IMR-90 (cell line): ENCODE data around the gene ENOX1. TPM values are rescaled to one million over a fixed set of nuclear protein-coding genes. Genes with fewer than 3 reads are reported as not detected.
A peak's percentile ranks its signal among the peaks of the same experiment; 100 is the strongest.

Experiments
- ATAC-seq: fragments of 200-7000 bp; cut with Tn5 transposase; 2 replicates; pipeline ENCODE4 v1.9.1; 2020; ENCODE audit warnings: low read depth, mild to moderate bottlenecking, moderate library complexity
- BruUV-seq: library from RNA; stranded (reverse); fragments of 400-500 nt; replicated peaks from 2 replicates; lab custom pipeline; 2021; lab: Mats Ljungman, UMichigan
- CTCF ChIA-PET: fragments of 300-600 bp; formaldehyde crosslinking; extraction: SDS; loops from one replicate; lab custom pipeline; 2021; ENCODE audit warnings: antibody characterized with exemption; lab: Yijun Ruan, JAX
- POLR2A ChIA-PET: fragments of 300-600 bp; sonication (Branson Sonifier 250); formaldehyde crosslinking; loops from one replicate; lab custom pipeline; 2022; ENCODE audit warnings: antibody characterized with exemption; ENCODE audit not compliant: unreplicated experiment; lab: Charles Lee
- DNase-seq: peaks from one replicate; pipeline ENCODE4 v3.0.0; 2013
- H2AFZ ChIP-seq: replicated peaks from 2 replicates; pipeline ENCODE3; 2013; ENCODE audit warnings: low read length, mild to moderate bottlenecking; ENCODE audit not compliant: poor library complexity
- H2AK5ac ChIP-seq: 2 replicates; pipeline ENCODE4 v1.6.1; 2013; ENCODE audit warnings: low read depth, low read length, inconsistent platforms
- H2AK9ac ChIP-seq: replicated peaks from 2 replicates; pipeline ENCODE3; 2013; ENCODE audit warnings: mild to moderate bottlenecking, low read depth, low read length, moderate library complexity; ENCODE audit not compliant: poor library complexity
- H2BK120ac ChIP-seq: 2 replicates; pipeline ENCODE4 v1.6.1; 2013; ENCODE audit warnings: low read depth, low read length, inconsistent platforms
- H2BK15ac ChIP-seq: 3 replicates; pipeline ENCODE4 v1.6.1; 2013; ENCODE audit warnings: low read depth, low read length, inconsistent platforms
- H2BK20ac ChIP-seq: 2 replicates; pipeline ENCODE4 v1.6.1; 2013; ENCODE audit warnings: low read depth, mild to moderate bottlenecking, inconsistent platforms, low read length, moderate library complexity
- H2BK5ac ChIP-seq: 2 replicates; pipeline ENCODE4 v1.6.1; 2013; ENCODE audit warnings: mild to moderate bottlenecking, low read depth, low read length, inconsistent platforms; ENCODE audit not compliant: poor library complexity, severe bottlenecking
- H3K14ac ChIP-seq: replicated peaks from 2 replicates; pipeline ENCODE4 v1.6.1; 2013; ENCODE audit warnings: low read depth, low read length, inconsistent platforms
- H3K18ac ChIP-seq: 2 replicates; pipeline ENCODE4 v1.6.1; 2013; ENCODE audit warnings: low read depth, low read length, control low read depth
- H3K23ac ChIP-seq: 2 replicates; pipeline ENCODE4 v1.6.1; 2013; ENCODE audit warnings: low read depth, low read length, inconsistent platforms
- H3K27ac ChIP-seq: 2 replicates; pipeline ENCODE4 v1.5.1; 2013; ENCODE audit warnings: mild to moderate bottlenecking, control low read depth, low read length; ENCODE audit not compliant: insufficient read depth
- H3K27me3 ChIP-seq: 2 replicates; pipeline ENCODE4 v1.6.1; 2013; ENCODE audit warnings: low read length; ENCODE audit not compliant: control insufficient read depth, insufficient read depth
- H3K36me3 ChIP-seq: 2 replicates; pipeline ENCODE4 v1.6.1; 2013; ENCODE audit warnings: low read length, mixed read lengths; ENCODE audit not compliant: control insufficient read depth, insufficient read depth
- H3K4ac ChIP-seq: 2 replicates; pipeline ENCODE4 v1.6.1; 2013; ENCODE audit warnings: low read depth, low read length, inconsistent platforms
- H3K4me1 ChIP-seq: 2 replicates; pipeline ENCODE4 v1.6.1; 2013; ENCODE audit warnings: low read length, mixed read lengths; ENCODE audit not compliant: control insufficient read depth, insufficient read depth
- H3K4me2 ChIP-seq: 2 replicates; pipeline ENCODE4 v1.6.1; 2013; ENCODE audit warnings: low read depth, mild to moderate bottlenecking, control low read depth, low read length, moderate library complexity
- H3K4me3 ChIP-seq: 2 replicates; pipeline ENCODE4 v1.5.1; 2013; ENCODE audit warnings: low read depth, mild to moderate bottlenecking, control low read depth, low read length, moderate library complexity; ENCODE audit not compliant: insufficient read depth
- H3K56ac ChIP-seq: 2 replicates; pipeline ENCODE4 v1.6.1; 2013; ENCODE audit warnings: low read length, inconsistent platforms; ENCODE audit not compliant: insufficient read depth; ENCODE audit errors: extremely low read depth
- H3K79me1 ChIP-seq, 2 experiments: 2 replicates each; pipeline ENCODE4 v1.6.1; 2013; ENCODE audit warnings: low read length in 2 of 2, inconsistent platforms in 1 of 2, low read depth in 1 of 2
- H3K9ac ChIP-seq: 2 replicates; pipeline ENCODE4 v1.6.1; 2013; ENCODE audit warnings: low read depth, low read length, control low read depth
- H3K9me1 ChIP-seq: 2 replicates; pipeline ENCODE4 v1.6.1; 2013; ENCODE audit warnings: low read length, inconsistent platforms; ENCODE audit not compliant: insufficient read depth
- H3K9me3 ChIP-seq: 2 replicates; pipeline ENCODE4 v1.6.1; 2013; ENCODE audit warnings: low read length; ENCODE audit not compliant: control insufficient read depth, insufficient read depth
- H4K20me1 ChIP-seq: 2 replicates; pipeline ENCODE4 v1.6.1; 2013; ENCODE audit warnings: low read length, inconsistent platforms; ENCODE audit not compliant: insufficient read depth
- H4K5ac ChIP-seq: 2 replicates; pipeline ENCODE4 v1.6.1; 2013; ENCODE audit warnings: mild to moderate bottlenecking, low read depth, low read length, control low read depth
- H4K8ac ChIP-seq, 2 experiments: 2 replicates each; pipeline ENCODE4 v1.6.1; 2013; ENCODE audit warnings: low read depth in 2 of 2, low read length in 2 of 2, control low read depth in 1 of 2, inconsistent platforms in 1 of 2
- H4K91ac ChIP-seq: 2 replicates; pipeline ENCODE4 v1.6.1; 2013; ENCODE audit warnings: low read depth, low read length, inconsistent platforms; ENCODE audit not compliant: insufficient read depth
- BHLHE40 ChIP-seq: fragments of 150-350 bp; IDR thresholded peaks from 2 replicates; pipeline ENCODE4 v1.6.1; 2016; ENCODE audit warnings: mild to moderate bottlenecking, low read depth, low read length
- CEBPB ChIP-seq: IDR thresholded peaks from 2 replicates; pipeline ENCODE4 v1.6.1; 2012; ENCODE audit warnings: low read depth, low read length, improper control_type of control experiment
- CHD1 ChIP-seq: IDR thresholded peaks from 2 replicates; pipeline ENCODE4 v1.6.1; 2012; ENCODE audit warnings: low read depth, low read length, improper control_type of control experiment
- FOS ChIP-seq: fragments of 150-350 bp; IDR thresholded peaks from 2 replicates; pipeline ENCODE4 v1.6.1; 2016; ENCODE audit warnings: low read depth, low read length
- MAFK ChIP-seq: IDR thresholded peaks from 2 replicates; pipeline ENCODE4 v1.6.1; 2012; ENCODE audit warnings: low read depth, low read length, improper control_type of control experiment
- MAZ ChIP-seq: IDR thresholded peaks from 2 replicates; pipeline ENCODE4 v1.6.1; 2012; ENCODE audit warnings: low read depth, mild to moderate bottlenecking, low read length, improper control_type of control experiment, moderate library complexity, borderline replicate concordance
- MXI1 ChIP-seq: IDR thresholded peaks from 2 replicates; pipeline ENCODE4 v1.6.1; 2012; ENCODE audit warnings: low read depth, mild to moderate bottlenecking, low read length, moderate library complexity, borderline replicate concordance
- NFE2L2 ChIP-seq: fragments of 150-350 bp; IDR thresholded peaks from 2 replicates; pipeline ENCODE4 v1.6.1; 2016; ENCODE audit warnings: low read depth, mild to moderate bottlenecking, low read length
- POLR2A ChIP-seq: IDR thresholded peaks from 2 replicates; pipeline ENCODE4 v1.6.1; 2012; ENCODE audit warnings: mild to moderate bottlenecking, low read depth, low read length
- RAD21 ChIP-seq: IDR thresholded peaks from 2 replicates; pipeline ENCODE4 v1.6.1; 2012; ENCODE audit warnings: low read length, improper control_type of control experiment
- RCOR1 ChIP-seq: IDR thresholded peaks from 2 replicates; pipeline ENCODE4 v1.6.1; 2012; ENCODE audit warnings: mild to moderate bottlenecking, low read length, improper control_type of control experiment; ENCODE audit not compliant: insufficient replicate concordance
- RFX5 ChIP-seq: IDR thresholded peaks from 2 replicates; pipeline ENCODE4 v1.8.0; 2012; ENCODE audit warnings: low read depth, mild to moderate bottlenecking, low read length, moderate library complexity
- SMC3 ChIP-seq: fragments of 150-350 bp; IDR thresholded peaks from 2 replicates; pipeline ENCODE4 v1.6.1; 2016; ENCODE audit warnings: low read depth, mild to moderate bottlenecking, antibody characterized with exemption, low read length, moderate library complexity
- WGBS, 2 experiments: methylation state at CpG; one replicate each; pipeline versions ENCODE4 v1.1.5 to v1.1.7; 2013; ENCODE audit warnings: missing lambda C conversion rate in 2 of 2; ENCODE audit not compliant: insufficient read length in 1 of 2; ENCODE audit errors: extremely low coverage in 2 of 2; 5-methylcytosine and 5-hydroxymethylcytosine counted together
- dilution Hi-C: fragments of 300-500 bp; cut with HindIII; formaldehyde crosslinking; loops from one replicate; pipeline ENCODE4 v1.14.3; 2018; ENCODE audit warnings: low sequenced_read_pairs; ENCODE audit not compliant: unreplicated experiment
- in situ Hi-C: fragments of 300-500 bp; cut with MboI; formaldehyde crosslinking; loops from 3 replicates; pipeline ENCODE4 v1.14.3; 2019; ENCODE audit warnings: low sequenced_read_pairs, inconsistent platforms, mixed read lengths
- intact Hi-C: fragments of 100-400 bp; cut with micrococcal nuclease; formaldehyde crosslinking; loops from 2 replicates; pipeline ENCODE4 v1.10.0; 2022
- polyA plus RNA-seq, 3 experiments: library from polyadenylated mRNA; depleted of rRNA; stranded (reverse); fragments of >200 nt; gene quantifications; 2 replicates each; pipeline ENCODE4 v1.2.3, GENCODE V29; 2012; ENCODE audit warnings: low replicate concordance in 1 of 3
- total RNA-seq: library from RNA; depleted of rRNA; stranded (reverse); fragments of >200 nt; gene quantifications from 2 replicates; pipeline ENCODE4 v1.2.3, GENCODE V29; 2012
- TF ChIP-seq, protein P1 (sequence below): fragments of 150-350 bp; IDR thresholded peaks from 2 replicates; pipeline ENCODE4 v1.6.1; 2017; ENCODE audit warnings: mild to moderate bottlenecking, antibody characterized with exemption, low read length, low read depth
- TF ChIP-seq, protein P2 (sequence below): conservative IDR thresholded peaks from 2 replicates; pipeline ENCODE4 v1.5.1; 2012; ENCODE audit warnings: mild to moderate bottlenecking, low read depth, low read length, improper control_type of control experiment
- TF ChIP-seq, protein P3 (sequence below): fragments of 150-350 bp; IDR thresholded peaks from 2 replicates; pipeline ENCODE4 v1.6.1; 2016; ENCODE audit warnings: low read depth, mild to moderate bottlenecking, low read length, moderate library complexity, borderline replicate concordance

The ENOX1 gene
- total and polyA plus RNA-seq, 2 of the 4 experiments (the other 2 are of a cell fraction), result 0.99 to 1.3 TPM

DNA sequence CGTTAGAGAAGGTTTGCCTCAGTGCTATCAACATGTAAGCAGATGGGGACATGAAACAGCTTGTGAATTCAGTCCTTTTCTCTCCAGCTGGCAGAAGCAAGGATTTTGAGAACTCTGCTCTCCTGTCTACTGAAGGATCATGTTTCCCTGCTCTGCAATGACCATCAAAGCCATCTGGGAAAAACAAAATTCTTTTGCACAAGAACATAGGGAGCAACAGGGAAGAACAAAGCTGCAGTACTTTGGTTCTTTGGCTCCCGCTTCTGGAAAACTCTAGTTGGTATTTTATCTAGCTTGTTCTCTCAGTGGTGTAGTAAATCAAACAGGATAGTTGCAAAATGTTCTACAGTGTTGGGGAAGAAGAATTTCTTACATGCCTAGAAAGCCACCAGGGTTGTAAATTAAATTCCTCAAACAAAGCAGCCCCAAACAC, 270.4 kb downstream of the ENOX1 start:
- no peak overlapping the region for H3K23ac ChIP-seq
- no peak overlapping the region for H2BK120ac ChIP-seq
- H3K9me3 ChIP-seq, result no peaks in the 10 kb centered on the region
- no TSS peak for BruUV-seq
- H3K4me3 ChIP-seq, result no peak overlapping the region
- no peak overlapping the region for H3K56ac ChIP-seq
- no peak overlapping the region for H3K14ac ChIP-seq
- peaks cover 7% of the 10 kb centered on the region for H3K9me1 ChIP-seq
- no peak overlapping the region for H4K5ac ChIP-seq
- H3K18ac ChIP-seq, result no peak overlapping the region
- intact Hi-C loops (no loop called here), dilution Hi-C loops (no loop called here), in situ Hi-C loops (no loop called here)
- no peak overlapping the region for H2AK5ac ChIP-seq
- no peaks in the 10 kb centered on the region for H4K20me1 ChIP-seq
- no peaks in the 10 kb centered on the region for H3K79me1 ChIP-seq
- no peak overlapping the region for H3K9ac ChIP-seq
- peak overlapping the region; percentile 29 for H2BK5ac ChIP-seq
- H3K4me2 ChIP-seq, result no peak overlapping the region; the same call in 1 of the 2 replicates
- ATAC-seq, result peak; percentile 92
- H3K27me3 ChIP-seq, result no peaks in the 10 kb centered on the region
- DNase-seq, result peak; percentile 58
- TF ChIP-seq SMC3 (no peak), RFX5 (no peak), MXI1 (no peak), POLR2A (no peak), RAD21 (no peak), MAZ (no peak), BHLHE40 (no peak), CHD1 (no peak), FOS (no peak), MAFK (no peak), RCOR1 (no peak), NFE2L2 (no peak), CEBPB (no peak)
- TF ChIP-seq, protein P1, sequence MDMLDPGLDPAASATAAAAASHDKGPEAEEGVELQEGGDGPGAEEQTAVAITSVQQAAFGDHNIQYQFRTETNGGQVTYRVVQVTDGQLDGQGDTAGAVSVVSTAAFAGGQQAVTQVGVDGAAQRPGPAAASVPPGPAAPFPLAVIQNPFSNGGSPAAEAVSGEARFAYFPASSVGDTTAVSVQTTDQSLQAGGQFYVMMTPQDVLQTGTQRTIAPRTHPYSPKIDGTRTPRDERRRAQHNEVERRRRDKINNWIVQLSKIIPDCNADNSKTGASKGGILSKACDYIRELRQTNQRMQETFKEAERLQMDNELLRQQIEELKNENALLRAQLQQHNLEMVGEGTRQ, result no peak
- TF ChIP-seq, protein P2, sequence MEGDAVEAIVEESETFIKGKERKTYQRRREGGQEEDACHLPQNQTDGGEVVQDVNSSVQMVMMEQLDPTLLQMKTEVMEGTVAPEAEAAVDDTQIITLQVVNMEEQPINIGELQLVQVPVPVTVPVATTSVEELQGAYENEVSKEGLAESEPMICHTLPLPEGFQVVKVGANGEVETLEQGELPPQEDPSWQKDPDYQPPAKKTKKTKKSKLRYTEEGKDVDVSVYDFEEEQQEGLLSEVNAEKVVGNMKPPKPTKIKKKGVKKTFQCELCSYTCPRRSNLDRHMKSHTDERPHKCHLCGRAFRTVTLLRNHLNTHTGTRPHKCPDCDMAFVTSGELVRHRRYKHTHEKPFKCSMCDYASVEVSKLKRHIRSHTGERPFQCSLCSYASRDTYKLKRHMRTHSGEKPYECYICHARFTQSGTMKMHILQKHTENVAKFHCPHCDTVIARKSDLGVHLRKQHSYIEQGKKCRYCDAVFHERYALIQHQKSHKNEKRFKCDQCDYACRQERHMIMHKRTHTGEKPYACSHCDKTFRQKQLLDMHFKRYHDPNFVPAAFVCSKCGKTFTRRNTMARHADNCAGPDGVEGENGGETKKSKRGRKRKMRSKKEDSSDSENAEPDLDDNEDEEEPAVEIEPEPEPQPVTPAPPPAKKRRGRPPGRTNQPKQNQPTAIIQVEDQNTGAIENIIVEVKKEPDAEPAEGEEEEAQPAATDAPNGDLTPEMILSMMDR, result no peak
- TF ChIP-seq, protein P3, sequence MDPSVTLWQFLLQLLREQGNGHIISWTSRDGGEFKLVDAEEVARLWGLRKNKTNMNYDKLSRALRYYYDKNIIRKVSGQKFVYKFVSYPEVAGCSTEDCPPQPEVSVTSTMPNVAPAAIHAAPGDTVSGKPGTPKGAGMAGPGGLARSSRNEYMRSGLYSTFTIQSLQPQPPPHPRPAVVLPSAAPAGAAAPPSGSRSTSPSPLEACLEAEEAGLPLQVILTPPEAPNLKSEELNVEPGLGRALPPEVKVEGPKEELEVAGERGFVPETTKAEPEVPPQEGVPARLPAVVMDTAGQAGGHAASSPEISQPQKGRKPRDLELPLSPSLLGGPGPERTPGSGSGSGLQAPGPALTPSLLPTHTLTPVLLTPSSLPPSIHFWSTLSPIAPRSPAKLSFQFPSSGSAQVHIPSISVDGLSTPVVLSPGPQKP, result no peak
- H3K36me3 ChIP-seq, result no peaks in the 10 kb centered on the region
- WGBS, 2 experiments, result 0% methylated on average over 1 of the region's 2 CpGs; no CpG with 5 or more reads in 1 of the 2 experiments
- no peak overlapping the region for H2AK9ac ChIP-seq
- H3K27ac ChIP-seq, result peak overlapping the region; percentile 60; the same call in 1 of the 2 replicates
- H2BK15ac ChIP-seq, result no peak overlapping the region; the same call in 2 of the 3 replicates
- peaks cover 4% of the 10 kb centered on the region; the same call in 1 of the 2 replicates for H3K4me1 ChIP-seq
- H4K8ac ChIP-seq, result no peak overlapping the region
- ChIA-PET CTCF (interaction anchor here (0.6 kb wide), 1 partner anchor 26 kb away, joined by 3 read pairs; no protein-coding TSS in a partner anchor), POLR2A (no interaction called here)
- no peak overlapping the region for H3K4ac ChIP-seq
- no peak overlapping the region for H2BK20ac ChIP-seq
- H2AFZ ChIP-seq, result no peak overlapping the region
- H4K91ac ChIP-seq, result no peak overlapping the region
